A549 (cell line): Measurements from ENCODE around the gene NIT1. TPM values are rescaled to one million over a fixed set of nuclear protein-coding genes. Genes with fewer than 3 reads are reported as not detected.

Experiments
- ATAC-seq, 2 experiments: fragments of 200-7000 bp in 1 of 2; fragments of >200 bp in 1 of 2; cut with Nextera tagmentation in 1 of 2; cut with Tn5 transposase in 1 of 2; 3 replicates each; pipeline versions ENCODE4 v1.8.0 to v1.9.1; 2018 to 2020; ENCODE audit warnings: mild to moderate bottlenecking in 1 of 2, moderate library complexity in 1 of 2
- CTCF ChIA-PET: fragments of 300-600 bp; sonication (Branson Sonifier 250); formaldehyde crosslinking; extraction: SDS; loops from one replicate; lab custom pipeline; 2021; ENCODE audit warnings: antibody characterized with exemption, inconsistent platforms; lab: Yijun Ruan, JAX
- POLR2A ChIA-PET: fragments of 350-600 bp; formaldehyde crosslinking; extraction: SDS; loops from one replicate; lab custom pipeline; 2021; ENCODE audit warnings: antibody characterized with exemption, inconsistent platforms; lab: Yijun Ruan, JAX
- DNase-seq, 2 experiments: peaks; one replicate each; pipeline versions ENCODE4 v3.0.0 to v3.0.0-alpha.2; 2011 to 2016; ENCODE audit warnings: low read depth in 1 of 2, low spot score in 1 of 2
- FAIRE-seq: peaks from 2 replicates; lab custom pipeline; 2011; peaks lifted over from hg19 to GRCh38; lab: Jason Lieb, UNC
- H3K27ac ChIP-seq, 2 experiments: fragments of >200 bp; sonication (Bioruptor Twin); formaldehyde crosslinking; 3 replicates each; pipeline ENCODE4 v1.5.1; 2016 to 2017
- H3K4me1 ChIP-seq: fragments of >200 bp; sonication (Bioruptor Twin); formaldehyde crosslinking; 3 replicates; pipeline ENCODE4 v1.6.1; 2016
- H3K4me2 ChIP-seq: fragments of >200 bp; sonication (Bioruptor Twin); formaldehyde crosslinking; 3 replicates; pipeline ENCODE4 v1.6.1; 2016
- H3K4me3 ChIP-seq: fragments of >200 bp; sonication (Bioruptor Twin); formaldehyde crosslinking; 3 replicates; pipeline ENCODE4 v1.5.1; 2016
- H3K9me3 ChIP-seq: fragments of >200 bp; sonication (Bioruptor Twin); formaldehyde crosslinking; 3 replicates; pipeline ENCODE4 v1.6.1; 2016
- ATOH8 ChIP-seq: fragments of 250-450 bp; sonication (Bioruptor Pico); IDR thresholded peaks from 2 replicates; pipeline ENCODE4 v1.5.0; 2020; ENCODE audit warnings: low read depth, mild to moderate bottlenecking, moderate library complexity
- BHLHE40 ChIP-seq: IDR thresholded peaks from 2 replicates; pipeline ENCODE4 v1.6.1; 2012; ENCODE audit warnings: low read depth, low read length, inconsistent platforms
- CBX2 ChIP-seq: fragments of 200-600 bp; sonication (generic); IDR thresholded peaks from 2 replicates; pipeline ENCODE4 v1.6.1; 2016; ENCODE audit warnings: low read depth, mild to moderate bottlenecking, borderline replicate concordance
- CBX8 ChIP-seq: fragments of 200-600 bp; sonication (generic); IDR thresholded peaks from 2 replicates; pipeline ENCODE4 v1.6.1; 2016
- ELK1 ChIP-seq: fragments of 150-350 bp; IDR thresholded peaks from 2 replicates; pipeline ENCODE4 v1.6.1; 2014; ENCODE audit warnings: low read depth, mild to moderate bottlenecking, low read length
- FOSB ChIP-seq: fragments of 250-450 bp; sonication (Bioruptor Pico); IDR thresholded peaks from 2 replicates; pipeline ENCODE4 v1.5.0; 2020; ENCODE audit warnings: mild to moderate bottlenecking, moderate library complexity
- FOXS1 ChIP-seq: fragments of 250-450 bp; sonication (Bioruptor Pico); IDR thresholded peaks from 2 replicates; pipeline ENCODE4 v1.5.0; 2020; ENCODE audit warnings: mild to moderate bottlenecking, moderate library complexity
- HDAC2 ChIP-seq: fragments of 200-600 bp; sonication (generic); IDR thresholded peaks from 2 replicates; pipeline ENCODE4 v1.6.1; 2016
- KDM1A ChIP-seq: fragments of 200-600 bp; sonication (generic); IDR thresholded peaks from 2 replicates; pipeline ENCODE4 v1.6.1; 2016; ENCODE audit warnings: low read depth, mild to moderate bottlenecking
- MAX ChIP-seq: IDR thresholded peaks from 2 replicates; pipeline ENCODE4 v1.6.1; 2012
- MAZ ChIP-seq: fragments of 150-350 bp; IDR thresholded peaks from 2 replicates; pipeline ENCODE4 v1.6.1; 2014; ENCODE audit warnings: antibody characterized with exemption, low read depth, low read length, borderline replicate concordance
- MYC ChIP-seq: IDR thresholded peaks from 2 replicates; pipeline ENCODE4 v1.6.1; 2012; ENCODE audit warnings: mild to moderate bottlenecking, inconsistent platforms, low read length, improper control_type of control experiment, borderline replicate concordance
- NFE2L2 ChIP-seq: fragments of 150-350 bp; conservative IDR thresholded peaks from 2 replicates; pipeline ENCODE4 v1.6.1; 2014; ENCODE audit warnings: low read length
- NPAS2 ChIP-seq: fragments of 250-450 bp; sonication (Bioruptor Pico); IDR thresholded peaks from 2 replicates; pipeline ENCODE4 v1.8.0; 2022; ENCODE audit warnings: mild to moderate bottlenecking, moderate library complexity, borderline replicate concordance
- NR3C1 ChIP-seq: fragments of >200 bp; sonication (Bioruptor Twin); formaldehyde crosslinking; IDR thresholded peaks from 3 replicates; pipeline ENCODE4 v1.6.1; 2017
- PBX3 ChIP-seq: IDR thresholded peaks from 2 replicates; pipeline ENCODE4 v1.6.1; 2012
- POLR2A ChIP-seq: IDR thresholded peaks from 2 replicates; pipeline ENCODE4 v1.6.1; 2012; ENCODE audit warnings: mild to moderate bottlenecking, low read length
- POLR2AphosphoS2 ChIP-seq: conservative IDR thresholded peaks from 2 replicates; pipeline ENCODE4 v1.6.1; 2012; ENCODE audit warnings: low read length, improper control_type of control experiment, inconsistent platforms
- RARB ChIP-seq: fragments of 250-450 bp; sonication (Bioruptor Pico); IDR thresholded peaks from 2 replicates; pipeline ENCODE4 v1.8.0; 2021; ENCODE audit warnings: mild to moderate bottlenecking, moderate library complexity
- REST ChIP-seq: fragments of 200-600 bp; sonication (generic); IDR thresholded peaks from 2 replicates; pipeline ENCODE4 v1.6.1; 2016; ENCODE audit warnings: antibody characterized with exemption, mild to moderate bottlenecking, moderate library complexity
- SREBF2 ChIP-seq: fragments of 450-650 bp; IDR thresholded peaks from 2 replicates; pipeline ENCODE4 v1.6.1; 2014; ENCODE audit warnings: mild to moderate bottlenecking, moderate library complexity
- ZFP36 ChIP-seq: fragments of 450-650 bp; IDR thresholded peaks from 2 replicates; pipeline ENCODE4 v1.6.1; 2014; ENCODE audit warnings: borderline replicate concordance; ENCODE audit not compliant: partially characterized antibody
- ZSCAN20 ChIP-seq: fragments of 250-450 bp; sonication (Bioruptor Pico); IDR thresholded peaks from 2 replicates; pipeline ENCODE4 v1.8.0; 2022; ENCODE audit warnings: mild to moderate bottlenecking, moderate library complexity
- WGBS: methylation state at CpG from one replicate; pipeline ENCODE4 v1.1.6; 2017; ENCODE audit errors: missing lambda C conversion rate; 5-methylcytosine and 5-hydroxymethylcytosine counted together
- polyA plus RNA-seq, 4 experiments: library from polyadenylated mRNA; depleted of rRNA in 3 of 4; stranded (reverse); fragments of >200 nt; fragmentation: RNase III in 1 of 4; extraction: RNeasy Plus Mini Kit Qiagen cat#74134 plus additional on column Dnase treatment in 1 of 4; gene quantifications; 2 replicates in 3 of 4; 3 replicates in 1 of 4; pipeline ENCODE4 v1.2.3, GENCODE V29; 2011 to 2017

The NIT1 gene
- polyA plus RNA-seq, 2 of the 4 experiments (the other 2 are of a cell fraction): 29.9 to 44.5 TPM

GRCh38 chr1:161098210-161099068 is 19.5 kb upstream of the NIT1 start, which contains the start of gene KLHDC9:
KLHDC9 (plus strand) TSS chr1:161098361; CDS start chr1:161098536, 175 bp downstream.
- peak within 1 kb of the TSS; percentile 41 for H3K4me3 ChIP-seq
- ATAC-seq (peak; percentile 73 to 78), FAIRE-seq (no peak), DNase-seq (peak; percentile 64 to 75)
- WGBS: 77% methylated on average over 38 of the region's 71 CpGs
- H3K9me3 ChIP-seq: no peaks in the 10 kb centered on the region
- ChIA-PET POLR2A (interaction anchor here (0.9 to 2.2 kb wide), 5 partner anchors 19 to 106 kb away, joined by 3 to 6 read pairs (median 5); partner anchors contain the start of genes DEDD, F11R, NIT1 and PFDN2), CTCF (interaction anchor here (0.6 to 9.7 kb wide), 45 partner anchors 9 to 834 kb away, joined by 3 to 319 read pairs (median 7); partner anchors contain the start of genes ARHGAP30, DEDD, F11R and NECTIN4)
- H3K4me2 ChIP-seq: peak within 1 kb of the TSS; percentile 58
- H3K27ac ChIP-seq: peak within 1 kb of the TSS; percentile 59 to 86
- TF ChIP-seq MAZ (no peak), RARB (CRISPR knock-in tag) (no peak), NPAS2 (no peak), ATOH8 (CRISPR knock-in tag) (no peak), FOXS1 (no peak), KDM1A (no peak), CBX2 (no peak), CBX8 (no peak), ZSCAN20 (CRISPR knock-in tag) (no peak), FOSB (no peak), NFE2L2 (no peak), PBX3 (no peak), ELK1 (no peak), SREBF2 (no peak)
- H3K4me1 ChIP-seq: peaks cover 11% of the 10 kb centered on the region; the same call in 2 of the 3 replicates

GRCh38 chr1:161099090-161099802 is 18.7 kb upstream of the NIT1 start:
- ChIA-PET CTCF (interaction anchor here (0.6 to 9.7 kb wide), 22 partner anchors 8 to 320 kb away, joined by 3 to 319 read pairs (median 16); partner anchors contain the start of genes ARHGAP30, DEDD, F11R and NECTIN4), POLR2A (interaction anchor here (0.9 to 1.1 kb wide), 2 partner anchors 86 to 95 kb away, joined by 3 read pairs; no protein-coding TSS in a partner anchor)
- ATAC-seq (peak; percentile 4 to 11; a peak in 1 of 6 replicates), DNase-seq (no peak), FAIRE-seq (no peak)
- peaks cover 11% of the 10 kb centered on the region; the same call in 2 of the 3 replicates for H3K4me1 ChIP-seq
- 93% methylated on average over 8 of the region's 9 CpGs for WGBS
- no peaks in the 10 kb centered on the region for H3K9me3 ChIP-seq
- H3K4me2 ChIP-seq: peak overlapping the region; percentile 58; the same call in 1 of the 3 replicates
- 0 out of 2 replicates have a peak, but pooled peaks have one; percentile 41 for TF ChIP-seq POLR2AphosphoS2
- TF ChIP-seq BHLHE40: no peak
- no peak for TF ChIP-seq POLR2A
- H3K27ac ChIP-seq: no peak overlapping the region
- no peak overlapping the region for H3K4me3 ChIP-seq

- no peaks in the 10 kb centered on the region for H3K9me3 ChIP-seq
- H3K4me1 ChIP-seq: peaks cover 11% of the 10 kb centered on the region; the same call in 2 of the 3 replicates
- 82% methylated on average over 2 of the region's 2 CpGs for WGBS
- DNase-seq: no peak
- no peak for ATAC-seq
- no peak overlapping the region for H3K27ac ChIP-seq
- H3K4me3 ChIP-seq: no peak overlapping the region
- CTCF ChIA-PET: interaction anchor here (0.8 to 9.7 kb wide), 7 partner anchors 12 to 111 kb away, joined by 3 to 319 read pairs (median 13); partner anchors contain the start of genes ARHGAP30 and NECTIN4
- H3K4me2 ChIP-seq: no peak overlapping the region
- no peak for FAIRE-seq
- POLR2A ChIA-PET: no interaction called here
- TF ChIP-seq ZFP36 (no peak), PBX3 (no peak), REST (no peak), MYC (no peak), SREBF2 (no peak), KDM1A (no peak), MAX (no peak), NR3C1 (no peak), HDAC2 (no peak)
These were observed 17.3 kb upstream of the NIT1 start for GRCh38 chr1:161100556-161100955.
